HepG2 (cell line): Measurements from ENCODE around the gene TEAD3. TPM values are rescaled to one million over a fixed set of nuclear protein-coding genes. Genes with fewer than 3 reads are reported as not detected.

Experiments used
- AHDC1 ChIP-seq: sonication (generic); formaldehyde crosslinking; IDR thresholded peaks from 2 replicates; pipeline ENCODE4 v1.5.1; 2020; ENCODE audit warnings: mild to moderate bottlenecking, missing genetic modification reagents, borderline replicate concordance
- ARNT ChIP-seq: fragments of 450-650 bp; IDR thresholded peaks from 2 replicates; pipeline ENCODE4 v1.6.1; 2017
- FOXA3 ChIP-seq: IDR thresholded peaks from 2 replicates; pipeline ENCODE4 v1.6.1; 2016; ENCODE audit warnings: missing genetic modification reagents, missing compliant biosample characterization
- GATAD1 ChIP-seq: IDR thresholded peaks from 2 replicates; pipeline ENCODE4 v1.6.1; 2016; ENCODE audit warnings: missing genetic modification reagents, missing compliant biosample characterization
- HHEX ChIP-seq: IDR thresholded peaks from 2 replicates; pipeline ENCODE4 v1.6.1; 2016; ENCODE audit warnings: control low read depth
- MATR3 ChIP-seq: sonication (generic); formaldehyde crosslinking; IDR thresholded peaks from 2 replicates; pipeline ENCODE4 v1.4.0; 2020; ENCODE audit warnings: missing genetic modification reagents
- NFKBIZ ChIP-seq: IDR thresholded peaks from 2 replicates; pipeline ENCODE4 v1.6.1; 2018; ENCODE audit warnings: missing genetic modification reagents, missing compliant biosample characterization
- RFXAP ChIP-seq: sonication (generic); formaldehyde crosslinking; IDR thresholded peaks from 2 replicates; pipeline ENCODE4 v1.4.0; 2020; ENCODE audit warnings: missing genetic modification reagents, borderline replicate concordance
- SNRNP70 ChIP-seq: fragments of 200-400 bp; formaldehyde crosslinking; IDR thresholded peaks from 2 replicates; pipeline ENCODE4 v1.6.1; 2017; ENCODE audit warnings: mild to moderate bottlenecking, low read depth, low read length, moderate library complexity
- TEAD2 ChIP-seq: sonication (generic); formaldehyde crosslinking; IDR thresholded peaks from 2 replicates; pipeline ENCODE4 v1.9.0; 2021; ENCODE audit warnings: missing genetic modification reagents
- USF2 ChIP-seq, 2 experiments: sonication (generic) in 1 of 2; formaldehyde crosslinking in 1 of 2; IDR thresholded peaks; 2 replicates each; pipeline versions ENCODE4 v1.5.1 to v1.6.1; 2011 to 2020; ENCODE audit warnings: borderline replicate concordance in 1 of 2, low read depth in 1 of 2, low read length in 1 of 2, mild to moderate bottlenecking in 1 of 2, missing genetic modification reagents in 1 of 2, moderate library complexity in 1 of 2
- ZFX ChIP-seq: sonication (generic); formaldehyde crosslinking; IDR thresholded peaks from 2 replicates; pipeline ENCODE4 v1.4.0; 2020; ENCODE audit warnings: mild to moderate bottlenecking, low read depth, missing genetic modification reagents, moderate library complexity
- ZMYM2 ChIP-seq: sonication (generic); formaldehyde crosslinking; IDR thresholded peaks from 2 replicates; pipeline ENCODE4 v1.8.0; 2022; ENCODE audit warnings: mild to moderate bottlenecking, missing genetic modification reagents
- ZNF205 ChIP-seq: IDR thresholded peaks from 2 replicates; pipeline ENCODE4 v1.6.1; 2018; ENCODE audit warnings: missing biosample characterization, missing genetic modification reagents
- ZNF33B ChIP-seq: sonication (generic); formaldehyde crosslinking; IDR thresholded peaks from 2 replicates; pipeline ENCODE4 v1.5.1; 2020; ENCODE audit warnings: mild to moderate bottlenecking, missing genetic modification reagents
- ZNF414 ChIP-seq: sonication (generic); formaldehyde crosslinking; IDR thresholded peaks from 2 replicates; pipeline ENCODE4 v1.5.0; 2020; ENCODE audit warnings: missing genetic modification reagents
- ZNF547 ChIP-seq: sonication (generic); formaldehyde crosslinking; IDR thresholded peaks from 2 replicates; pipeline ENCODE4 v1.5.1; 2020; ENCODE audit warnings: mild to moderate bottlenecking, missing genetic modification reagents
- ZSCAN22 ChIP-seq: sonication (generic); formaldehyde crosslinking; IDR thresholded peaks from 2 replicates; pipeline ENCODE4 v1.4.0; 2020; ENCODE audit warnings: mild to moderate bottlenecking, missing genetic modification reagents
- polyA plus RNA-seq, 8 experiments: library from polyadenylated mRNA; depleted of rRNA in 3 of 8; stranded (reverse) in 7 of 8; unstranded in 1 of 8; fragments of >200 nt; fragmentation: Illumina TruSeq in 4 of 8; extraction: Trizol in 4 of 8; gene quantifications; 2 replicates each; pipeline versions ENCODE4 v1.2.1 to v1.2.3, GENCODE V29; 2011 to 2016; ENCODE audit warnings: low read depth in 4 of 8, missing spikeins in 1 of 8, mixed read lengths in 1 of 8; ENCODE audit not compliant: insufficient read depth in 1 of 8
- total RNA-seq, 5 experiments: library from RNA; depleted of rRNA; stranded (reverse); fragments of >200 nt; fragmentation: Illumina TruSeq; extraction: Trizol; gene quantifications; 2 replicates each; pipeline ENCODE4 v1.2.3, GENCODE V29; 2016; ENCODE audit warnings: low read depth in 1 of 5
- TF ChIP-seq, protein P1 (sequence below): sonication (generic); formaldehyde crosslinking; IDR thresholded peaks from 2 replicates; pipeline ENCODE4 v1.8.0; 2022; ENCODE audit warnings: mild to moderate bottlenecking, missing genetic modification reagents

The TEAD3 gene
- total and polyA plus RNA-seq, 2 of the 13 experiments (the other 11 are each of a cell fraction or from before 2014, with no cell fraction given) = 15.1 to 16.5 TPM

DNA sequence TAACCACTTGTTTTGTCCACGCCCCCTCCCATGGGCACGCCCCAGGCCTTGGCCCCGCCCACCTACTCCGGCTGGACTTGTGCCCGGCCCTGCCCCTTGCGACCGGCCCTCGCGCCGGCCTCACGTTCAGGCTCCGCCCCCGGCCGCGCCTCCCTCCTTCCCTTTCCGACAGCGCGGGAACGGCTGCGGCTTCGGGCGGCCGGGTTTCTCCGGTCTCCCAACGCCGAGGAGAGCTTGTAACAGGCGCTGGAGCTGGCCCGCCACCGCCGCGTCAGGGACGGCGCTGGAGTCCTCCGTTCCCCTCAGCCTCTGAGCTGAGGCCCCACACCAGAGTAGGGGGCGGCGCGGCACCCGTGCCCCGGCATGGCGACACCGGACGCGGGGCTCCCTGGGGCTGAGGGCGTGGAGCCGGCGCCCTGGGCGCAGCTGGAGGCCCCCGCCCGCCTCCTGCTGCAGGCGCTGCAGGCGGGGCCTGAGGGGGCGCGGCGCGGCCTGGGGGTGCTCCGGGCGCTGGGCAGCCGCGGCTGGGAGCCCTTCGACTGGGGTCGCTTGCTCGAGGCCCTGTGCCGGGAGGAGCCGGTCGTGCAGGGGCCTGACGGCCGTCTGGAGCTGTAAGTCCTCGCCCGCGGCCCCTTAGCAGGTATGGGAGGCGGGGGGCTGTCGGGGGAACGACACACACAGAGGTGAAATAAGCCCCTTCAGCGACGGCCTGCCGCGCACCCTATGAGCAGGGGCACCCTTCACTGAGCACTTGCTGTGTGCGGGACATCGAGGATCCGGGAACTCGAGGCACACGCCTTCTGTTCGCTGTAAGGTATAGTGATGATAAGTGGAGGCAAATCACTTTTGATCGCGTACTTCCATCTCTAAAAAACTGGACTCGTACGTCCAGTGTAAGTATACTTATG, 44.4 kb downstream of the TEAD3 start, which contains the start of gene FANCE (continued):
- TF ChIP-seq RFXAP (CRISPR knock-in tag) (peak; percentile 60; the same call in 1 of the 2 replicates), ZFX (CRISPR knock-in tag) (peak; percentile 56; the same call in 1 of the 2 replicates), ZNF33B (CRISPR knock-in tag) (peak; percentile 69; the same call in 1 of the 2 replicates), GATAD1 (CRISPR knock-in tag) (peak; percentile 80), ZNF547 (CRISPR knock-in tag) (peak; percentile 96; the same call in 1 of the 2 replicates), ZSCAN22 (peak; percentile 27; the same call in 1 of the 2 replicates), MATR3 (CRISPR knock-in tag) (no peak), NFKBIZ (CRISPR knock-in tag) (peak; percentile 68; the same call in 1 of the 2 replicates), ZNF205 (CRISPR knock-in tag) (0 out of 2 replicates have a peak, but pooled peaks have one; percentile 25), ZMYM2 (CRISPR knock-in tag) (no peak), ZNF414 (CRISPR knock-in tag) (no peak), HHEX (CRISPR knock-in tag) (no peak), AHDC1 (no peak), ARNT (no peak), TEAD2 (CRISPR knock-in tag) (no peak; the same call in 1 of the 2 replicates), FOXA3 (CRISPR knock-in tag) (0 out of 2 replicates have a peak, but pooled peaks have one; percentile 40), USF2 (IDR thresholded peaks at IDR 0.05; ENCODE audit: low read depth, low read length) (no peak), USF2 (CRISPR knock-in tag; IDR thresholded peaks at IDR 0.05; ENCODE audit: borderline replicate concordance) (no peak; the same call in 1 of the 2 replicates), SNRNP70 (no peak)
- TF ChIP-seq, protein P1, sequence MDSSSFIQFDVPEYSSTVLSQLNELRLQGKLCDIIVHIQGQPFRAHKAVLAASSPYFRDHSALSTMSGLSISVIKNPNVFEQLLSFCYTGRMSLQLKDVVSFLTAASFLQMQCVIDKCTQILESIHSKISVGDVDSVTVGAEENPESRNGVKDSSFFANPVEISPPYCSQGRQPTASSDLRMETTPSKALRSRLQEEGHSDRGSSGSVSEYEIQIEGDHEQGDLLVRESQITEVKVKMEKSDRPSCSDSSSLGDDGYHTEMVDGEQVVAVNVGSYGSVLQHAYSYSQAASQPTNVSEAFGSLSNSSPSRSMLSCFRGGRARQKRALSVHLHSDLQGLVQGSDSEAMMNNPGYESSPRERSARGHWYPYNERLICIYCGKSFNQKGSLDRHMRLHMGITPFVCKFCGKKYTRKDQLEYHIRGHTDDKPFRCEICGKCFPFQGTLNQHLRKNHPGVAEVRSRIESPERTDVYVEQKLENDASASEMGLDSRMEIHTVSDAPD (CRISPR knock-in tag) = 0 out of 2 replicates have a peak, but pooled peaks have one; percentile 79
